Keratinocyte (primary cell): ENCODE results near the gene DNAJA4. TPM values are rescaled to one million over a fixed set of nuclear protein-coding genes. Genes with fewer than 3 reads are reported as not detected.

Source experiments
- DNase-seq: peaks from one replicate; pipeline ENCODE4 v3.0.0-alpha.2; 2011; ENCODE audit warnings: low read depth, missing footprints, low spot score
- FAIRE-seq: peaks from 2 replicates; lab custom pipeline; 2011; peaks lifted over from hg19 to GRCh38; lab: Jason Lieb, UNC
- H2AFZ ChIP-seq: 2 replicates; pipeline ENCODE4 v1.6.0; 2012; ENCODE audit warnings: low read length, control low read depth, inconsistent platforms; ENCODE audit not compliant: control insufficient read depth
- H3K27ac ChIP-seq: 2 replicates; pipeline ENCODE4 v1.5.1; 2011; ENCODE audit warnings: low read length; ENCODE audit not compliant: control insufficient read depth, insufficient read depth
- H3K27me3 ChIP-seq: 3 replicates; pipeline ENCODE4 v1.6.0; 2011; ENCODE audit warnings: low read length; ENCODE audit not compliant: control insufficient read depth, insufficient read depth; ENCODE audit errors: extremely low read depth
- H3K36me3 ChIP-seq, 2 experiments: 2 replicates in 1 of 2; 3 replicates in 1 of 2; pipeline ENCODE4 v1.5.1; 2011; ENCODE audit warnings: low read length in 2 of 2, mild to moderate bottlenecking in 1 of 2; ENCODE audit not compliant: control insufficient read depth in 2 of 2, insufficient read depth in 2 of 2; ENCODE audit errors: extremely low read depth in 1 of 2
- H3K4me1 ChIP-seq: 3 replicates; pipeline ENCODE4 v1.5.1; 2011; ENCODE audit warnings: low read length; ENCODE audit not compliant: control insufficient read depth, insufficient read depth; ENCODE audit errors: extremely low read depth
- H3K4me2 ChIP-seq: 3 replicates; pipeline ENCODE4 v1.6.0; 2011; ENCODE audit warnings: low read depth, low read length; ENCODE audit not compliant: control insufficient read depth, insufficient read depth; ENCODE audit errors: extremely low read depth
- H3K4me3 ChIP-seq, 3 experiments: fragments of 200-600 bp in 1 of 3; sonication (generic) in 1 of 3; 2 replicates in 2 of 3; 3 replicates in 1 of 3; pipeline ENCODE4 v1.5.1; 2011 to 2016; ENCODE audit warnings: low read length in 3 of 3, mild to moderate bottlenecking in 3 of 3, control low read depth in 2 of 3, inconsistent platforms in 1 of 3, low read depth in 1 of 3, mixed read lengths in 1 of 3, mixed run types in 1 of 3, moderate library complexity in 1 of 3; ENCODE audit not compliant: control insufficient read depth in 2 of 3, insufficient read depth in 2 of 3; ENCODE audit errors: extremely low read depth in 1 of 3
- H3K79me2 ChIP-seq: 2 replicates; pipeline ENCODE4 v1.6.0; 2012; ENCODE audit warnings: low read length; ENCODE audit not compliant: control insufficient read depth, insufficient read depth
- H3K9ac ChIP-seq: 3 replicates; pipeline ENCODE4 v1.6.0; 2011; ENCODE audit warnings: low read length; ENCODE audit not compliant: control insufficient read depth, insufficient read depth; ENCODE audit errors: extremely low read depth
- H3K9me1 ChIP-seq: 3 replicates; pipeline ENCODE4 v1.6.0; 2011; ENCODE audit warnings: low read length; ENCODE audit not compliant: control insufficient read depth, insufficient read depth; ENCODE audit errors: extremely low read depth
- H3K9me3 ChIP-seq: 2 replicates; pipeline ENCODE4 v1.5.1; 2012; ENCODE audit warnings: low read depth, low read length; ENCODE audit not compliant: control insufficient read depth
- H4K20me1 ChIP-seq: 3 replicates; pipeline ENCODE4 v1.6.0; 2011; ENCODE audit warnings: low read length; ENCODE audit not compliant: control insufficient read depth, insufficient read depth; ENCODE audit errors: extremely low read depth
- EZH2 ChIP-seq: IDR thresholded peaks from one replicate; pipeline ENCODE4 v1.6.1; 2012; ENCODE audit warnings: inconsistent platforms, mild to moderate bottlenecking, low read length, moderate library complexity
- dilution Hi-C: fragments of 300-500 bp; cut with MboI; formaldehyde crosslinking; loops from one replicate; pipeline ENCODE4 v1.7.0; 2020; ENCODE audit warnings: low sequenced_read_pairs; ENCODE audit not compliant: extremely low pct_ligation_motif_present
- polyA plus RNA-seq, 5 experiments: library from polyadenylated mRNA; depleted of rRNA in 3 of 5; stranded (reverse) in 3 of 5; stranded (forward) in 1 of 5; unstranded in 1 of 5; fragments of >200 nt; gene quantifications; 1 replicate in 1 of 5; 2 replicates in 3 of 5; 3 replicates in 1 of 5; pipeline versions ENCODE4 v1.2.1 to v1.2.3, GENCODE V29; 2011 to 2012; ENCODE audit warnings: missing spikeins in 2 of 5, low read depth in 1 of 5, low replicate concordance in 1 of 5
- TF ChIP-seq, protein P1 (sequence below), 3 experiments: IDR thresholded peaks in 1 of 3; conservative IDR thresholded peaks in 1 of 3; optimal IDR thresholded peaks in 1 of 3; 2 replicates in 2 of 3; 3 replicates in 1 of 3; pipeline versions ENCODE3 to v1.5.1; 2011; ENCODE audit warnings: low read length in 3 of 3, mild to moderate bottlenecking in 3 of 3, moderate library complexity in 2 of 3, control low read depth in 1 of 3, inconsistent platforms in 1 of 3; ENCODE audit not compliant: insufficient read depth in 2 of 3; ENCODE audit errors: extremely low read depth in 1 of 3

DNAJA4 gene
- polyA plus RNA-seq, 1 donor (not counting 4 experiments of a cell fraction or from before 2014, with no cell fraction given) = 4.1 TPM

DNA sequence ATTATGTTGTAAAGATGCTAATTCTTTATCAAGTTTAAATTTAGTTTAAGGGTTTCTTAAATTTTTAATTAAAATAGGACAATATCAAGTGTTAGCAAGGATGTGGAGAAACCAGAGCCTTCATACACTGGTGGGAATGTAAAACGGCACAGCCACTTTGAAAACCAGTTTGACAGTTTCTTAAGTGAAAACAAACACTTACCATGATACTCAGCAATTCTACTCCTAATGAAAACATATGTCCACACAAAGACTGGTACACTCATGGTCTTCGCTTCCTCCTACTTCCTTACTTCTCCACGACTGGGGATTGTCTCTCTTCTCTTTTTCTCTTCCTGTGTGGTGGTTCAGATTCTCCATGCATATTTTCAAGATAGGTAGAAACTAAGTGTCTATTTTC, 25.9 kb downstream of the DNAJA4 start:
- H3K79me2 ChIP-seq = peaks cover 2% of the 10 kb centered on the region
- no peak overlapping the region for H3K27ac ChIP-seq
- no peaks in the 10 kb centered on the region for H4K20me1 ChIP-seq
- H3K9me3 ChIP-seq = no peaks in the 10 kb centered on the region
- dilution Hi-C loops = no loop called here
- H2AFZ ChIP-seq = no peak overlapping the region
- peaks cover 18 to 24% of the 10 kb centered on the region in 2 experiments for H3K36me3 ChIP-seq
- no peak for TF ChIP-seq EZH2
- TF ChIP-seq, protein P1, sequence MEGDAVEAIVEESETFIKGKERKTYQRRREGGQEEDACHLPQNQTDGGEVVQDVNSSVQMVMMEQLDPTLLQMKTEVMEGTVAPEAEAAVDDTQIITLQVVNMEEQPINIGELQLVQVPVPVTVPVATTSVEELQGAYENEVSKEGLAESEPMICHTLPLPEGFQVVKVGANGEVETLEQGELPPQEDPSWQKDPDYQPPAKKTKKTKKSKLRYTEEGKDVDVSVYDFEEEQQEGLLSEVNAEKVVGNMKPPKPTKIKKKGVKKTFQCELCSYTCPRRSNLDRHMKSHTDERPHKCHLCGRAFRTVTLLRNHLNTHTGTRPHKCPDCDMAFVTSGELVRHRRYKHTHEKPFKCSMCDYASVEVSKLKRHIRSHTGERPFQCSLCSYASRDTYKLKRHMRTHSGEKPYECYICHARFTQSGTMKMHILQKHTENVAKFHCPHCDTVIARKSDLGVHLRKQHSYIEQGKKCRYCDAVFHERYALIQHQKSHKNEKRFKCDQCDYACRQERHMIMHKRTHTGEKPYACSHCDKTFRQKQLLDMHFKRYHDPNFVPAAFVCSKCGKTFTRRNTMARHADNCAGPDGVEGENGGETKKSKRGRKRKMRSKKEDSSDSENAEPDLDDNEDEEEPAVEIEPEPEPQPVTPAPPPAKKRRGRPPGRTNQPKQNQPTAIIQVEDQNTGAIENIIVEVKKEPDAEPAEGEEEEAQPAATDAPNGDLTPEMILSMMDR (optimal IDR thresholded peaks at IDR 0.05 in 1 of 3, IDR thresholded peaks at IDR 0.05 in 1 of 3, conservative IDR thresholded peaks at IDR 0.05 in 1 of 3; ENCODE audit: extremely low read depth in 1 of 3, insufficient read depth in 2 of 3, low read length in 3 of 3) = no peak
- no peak overlapping the region for H3K4me2 ChIP-seq
- no peak overlapping the region for H3K9ac ChIP-seq
- FAIRE-seq = no peak
- H3K9me1 ChIP-seq = no peaks in the 10 kb centered on the region
- no peak for DNase-seq
- H3K4me1 ChIP-seq = no peaks in the 10 kb centered on the region
- H3K27me3 ChIP-seq = no peaks in the 10 kb centered on the region
- H3K4me3 ChIP-seq = no peak overlapping the region

GRCh38 chr15:78291052-78291451, 26.7 kb downstream of the DNAJA4 start:
- Histone ChIP-seq H3K4me2 (no peak overlapping the region), H3K36me3 (peaks cover 19 to 24% of the 10 kb centered on the region in 2 experiments), H3K27ac (no peak overlapping the region), H3K27me3 (no peaks in the 10 kb centered on the region), H3K9me3 (no peaks in the 10 kb centered on the region), H3K79me2 (peaks cover 7% of the 10 kb centered on the region), H3K4me3 (no peak overlapping the region), H2AFZ (no peak overlapping the region), H3K9me1 (no peaks in the 10 kb centered on the region), H3K9ac (no peak overlapping the region), H4K20me1 (no peaks in the 10 kb centered on the region), H3K4me1 (no peaks in the 10 kb centered on the region)
- DNase-seq (no peak), FAIRE-seq (no peak)
- TF ChIP-seq EZH2 = no peak
- TF ChIP-seq, protein P1 (optimal IDR thresholded peaks at IDR 0.05 in 1 of 3, IDR thresholded peaks at IDR 0.05 in 1 of 3, conservative IDR thresholded peaks at IDR 0.05 in 1 of 3; ENCODE audit: extremely low read depth in 1 of 3, insufficient read depth in 2 of 3, low read length in 3 of 3) = no peak
- dilution Hi-C loops = no loop called here
